Cardiac muscle cell (in vitro differentiated cells and primary cell): ENCODE measurements around the gene ZNF486. TPM values are rescaled to one million over a fixed set of nuclear protein-coding genes. Genes with fewer than 3 reads are reported as not detected.

Experiments used
- polyA plus RNA-seq: library from polyadenylated mRNA; unstranded; fragments of >200 nt; fragmentation: Nextera tagmentation; extraction: Ambion mirVana; gene quantifications from 2 replicates; pipeline ENCODE4 v1.2.1, GENCODE V29; 2016
- total RNA-seq: library from RNA; depleted of rRNA; stranded (reverse); fragments of >200 nt; gene quantifications from 2 replicates; pipeline ENCODE4 v1.2.3, GENCODE V29; 2016

Gene ZNF486
- total and polyA plus RNA-seq, 2 experiments from 2014 or later = 4.2 to 9.8 TPM

Other genes starting within 250 kb of the ZNF486 start
- 9.1 and 11.9 TPM in 2 replicates for gene ZNF682, start 127.7 kb upstream of the ZNF486 start, total RNA-seq
- gene ZNF682, start 127.7 kb upstream of the ZNF486 start, polyA plus RNA-seq = 16.8 and 18.3 TPM in 2 replicates
- gene ZNF90, start 89.2 kb upstream of the ZNF486 start, total RNA-seq = 6.8 and 11.1 TPM in 2 replicates
- gene ZNF90, start 89.2 kb upstream of the ZNF486 start, polyA plus RNA-seq = 7.6 and 8.1 TPM in 2 replicates